ENCODE data around the gene ELP1.

GRCh38 chr9:108924466-108924865 is 9.5 kb downstream of the ELP1 start:
- TF ChIP-seq, protein P1, sequence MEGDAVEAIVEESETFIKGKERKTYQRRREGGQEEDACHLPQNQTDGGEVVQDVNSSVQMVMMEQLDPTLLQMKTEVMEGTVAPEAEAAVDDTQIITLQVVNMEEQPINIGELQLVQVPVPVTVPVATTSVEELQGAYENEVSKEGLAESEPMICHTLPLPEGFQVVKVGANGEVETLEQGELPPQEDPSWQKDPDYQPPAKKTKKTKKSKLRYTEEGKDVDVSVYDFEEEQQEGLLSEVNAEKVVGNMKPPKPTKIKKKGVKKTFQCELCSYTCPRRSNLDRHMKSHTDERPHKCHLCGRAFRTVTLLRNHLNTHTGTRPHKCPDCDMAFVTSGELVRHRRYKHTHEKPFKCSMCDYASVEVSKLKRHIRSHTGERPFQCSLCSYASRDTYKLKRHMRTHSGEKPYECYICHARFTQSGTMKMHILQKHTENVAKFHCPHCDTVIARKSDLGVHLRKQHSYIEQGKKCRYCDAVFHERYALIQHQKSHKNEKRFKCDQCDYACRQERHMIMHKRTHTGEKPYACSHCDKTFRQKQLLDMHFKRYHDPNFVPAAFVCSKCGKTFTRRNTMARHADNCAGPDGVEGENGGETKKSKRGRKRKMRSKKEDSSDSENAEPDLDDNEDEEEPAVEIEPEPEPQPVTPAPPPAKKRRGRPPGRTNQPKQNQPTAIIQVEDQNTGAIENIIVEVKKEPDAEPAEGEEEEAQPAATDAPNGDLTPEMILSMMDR (IDR thresholded peaks at IDR 0.05): no peak
- no peak for TF ChIP-seq POLR2A (IDR thresholded peaks at IDR 0.05)
